Measurements from ENCODE around the gene FADS6.
A peak's percentile ranks its signal among the peaks of the same experiment; 100 is the strongest.

FADS6 gene

GRCh38 chr17:74848656-74849399 lies 44.6 kb downstream of the FADS6 start:
- H3K36me3 ChIP-seq (ENCODE audit: insufficient read depth, insufficient read length, low read length), result no peaks in the 10 kb centered on the region
- H3K9ac ChIP-seq (ENCODE audit: insufficient read length, low read depth), result no peak overlapping the region
- H3K4me1 ChIP-seq (ENCODE audit: insufficient read depth, insufficient read length), result peaks cover 8% of the 10 kb centered on the region
- TF ChIP-seq SUZ12 (IDR thresholded peaks at IDR 0.05; ENCODE audit: extremely low read depth, insufficient read depth, insufficient read length) (no peak), YY1 (IDR thresholded peaks at IDR 0.05; ENCODE audit: insufficient read depth, insufficient read length) (no peak), ZNF274 (IDR thresholded peaks at IDR 0.05; ENCODE audit: low read depth, low read length) (no peak)
- H3K27me3 ChIP-seq (ENCODE audit: insufficient read depth, insufficient read length), result peaks cover 86% of the 10 kb centered on the region
- H3K4me3 ChIP-seq (ENCODE audit: insufficient read length, low read depth), result no peak overlapping the region
- DNase-seq (ENCODE audit: low read depth, low spot score), result no peak
- H3K9me3 ChIP-seq (ENCODE audit: insufficient read depth, low read length), result no peaks in the 10 kb centered on the region; the same call in 1 of the 2 replicates

- peaks cover 11% of the 10 kb centered on the region for H3K4me1 ChIP-seq (ENCODE audit: insufficient read depth, insufficient read length)
- H3K9me3 ChIP-seq (ENCODE audit: insufficient read depth, low read length), result no peaks in the 10 kb centered on the region
- peaks cover 73% of the 10 kb centered on the region for H3K27me3 ChIP-seq (ENCODE audit: insufficient read depth, insufficient read length)
- no peak for DNase-seq (ENCODE audit: low read depth, low spot score)
- no peak overlapping the region for H3K9ac ChIP-seq (ENCODE audit: insufficient read length, low read depth)
- no peaks in the 10 kb centered on the region for H3K36me3 ChIP-seq (ENCODE audit: insufficient read depth, insufficient read length, low read length)
- no peak overlapping the region for H3K4me3 ChIP-seq (ENCODE audit: insufficient read length, low read depth)
- no peak for TF ChIP-seq SUZ12 (IDR thresholded peaks at IDR 0.05; ENCODE audit: extremely low read depth, insufficient read depth, insufficient read length)
Observed at GRCh38 chr17:74846621-74847020, 46.8 kb downstream of the FADS6 start.

- Histone ChIP-seq H3K36me3 (ENCODE audit: insufficient read depth, insufficient read length, low read length) (peaks cover 8% of the 10 kb centered on the region), H3K9ac (ENCODE audit: insufficient read length, low read depth) (peak overlapping the region; percentile 3), H3K4me1 (ENCODE audit: insufficient read depth, insufficient read length) (peaks cover 33% of the 10 kb centered on the region), H3K9me3 (ENCODE audit: insufficient read depth, low read length) (no peaks in the 10 kb centered on the region), H3K27me3 (ENCODE audit: insufficient read depth, insufficient read length) (peaks cover 41% of the 10 kb centered on the region), H3K4me3 (ENCODE audit: insufficient read length, low read depth) (peak overlapping the region; percentile 45)
- no peak for DNase-seq (ENCODE audit: low read depth, low spot score)
- no peak for TF ChIP-seq YY1 (IDR thresholded peaks at IDR 0.05; ENCODE audit: insufficient read depth, insufficient read length)
- no peak for TF ChIP-seq ZNF274 (IDR thresholded peaks at IDR 0.05; ENCODE audit: low read depth, low read length)
- no peak for TF ChIP-seq SUZ12 (IDR thresholded peaks at IDR 0.05; ENCODE audit: extremely low read depth, insufficient read depth, insufficient read length)
Observed at GRCh38 chr17:74843352-74843627, 50.1 kb downstream of the FADS6 start.

- no peak for DNase-seq (ENCODE audit: low read depth, low spot score)
- Histone ChIP-seq H3K27me3 (ENCODE audit: insufficient read depth, insufficient read length) (peaks cover 38% of the 10 kb centered on the region), H3K4me1 (ENCODE audit: insufficient read depth, insufficient read length) (peaks cover 33% of the 10 kb centered on the region), H3K9me3 (ENCODE audit: insufficient read depth, low read length) (no peaks in the 10 kb centered on the region), H3K4me3 (ENCODE audit: insufficient read length, low read depth) (peak overlapping the region; percentile 45), H3K9ac (ENCODE audit: insufficient read length, low read depth) (peak overlapping the region; percentile 87), H3K36me3 (ENCODE audit: insufficient read depth, insufficient read length, low read length) (peaks cover 8% of the 10 kb centered on the region)
- TF ChIP-seq YY1 (IDR thresholded peaks at IDR 0.05; ENCODE audit: insufficient read depth, insufficient read length) (no peak), ZNF274 (IDR thresholded peaks at IDR 0.05; ENCODE audit: low read depth, low read length) (no peak), SUZ12 (IDR thresholded peaks at IDR 0.05; ENCODE audit: extremely low read depth, insufficient read depth, insufficient read length) (no peak)
Observed at GRCh38 chr17:74842599-74843351, 50.7 kb downstream of the FADS6 start.

GRCh38 chr17:74842146-74842598 lies 51.3 kb downstream of the FADS6 start:
- H3K9me3 ChIP-seq (ENCODE audit: insufficient read depth, low read length), result no peaks in the 10 kb centered on the region
- peak overlapping the region; percentile 87 for H3K9ac ChIP-seq (ENCODE audit: insufficient read length, low read depth)
- TF ChIP-seq YY1 (IDR thresholded peaks at IDR 0.05; ENCODE audit: insufficient read depth, insufficient read length) (no peak), SUZ12 (IDR thresholded peaks at IDR 0.05; ENCODE audit: extremely low read depth, insufficient read depth, insufficient read length) (no peak), ZNF274 (IDR thresholded peaks at IDR 0.05; ENCODE audit: low read depth, low read length) (no peak)
- H3K27me3 ChIP-seq (ENCODE audit: insufficient read depth, insufficient read length), result peaks cover 32% of the 10 kb centered on the region
- peaks cover 11% of the 10 kb centered on the region for H3K36me3 ChIP-seq (ENCODE audit: insufficient read depth, insufficient read length, low read length)
- H3K4me3 ChIP-seq (ENCODE audit: insufficient read length, low read depth), result peak overlapping the region; percentile 45
- no peak for DNase-seq (ENCODE audit: low read depth, low spot score)
- peaks cover 33% of the 10 kb centered on the region for H3K4me1 ChIP-seq (ENCODE audit: insufficient read depth, insufficient read length)

- Histone ChIP-seq H3K9me3 (ENCODE audit: insufficient read depth, low read length) (no peaks in the 10 kb centered on the region), H3K27me3 (ENCODE audit: insufficient read depth, insufficient read length) (peaks cover 27% of the 10 kb centered on the region), H3K36me3 (ENCODE audit: insufficient read depth, insufficient read length, low read length) (peaks cover 22% of the 10 kb centered on the region), H3K4me3 (ENCODE audit: insufficient read length, low read depth) (no peak overlapping the region), H3K9ac (ENCODE audit: insufficient read length, low read depth) (no peak overlapping the region), H3K4me1 (ENCODE audit: insufficient read depth, insufficient read length) (peaks cover 30% of the 10 kb centered on the region)
- no peak for DNase-seq (ENCODE audit: low read depth, low spot score)
- no peak for TF ChIP-seq SUZ12 (IDR thresholded peaks at IDR 0.05; ENCODE audit: extremely low read depth, insufficient read depth, insufficient read length)
- no peak for TF ChIP-seq YY1 (IDR thresholded peaks at IDR 0.05; ENCODE audit: insufficient read depth, insufficient read length)
- no peak for TF ChIP-seq ZNF274 (IDR thresholded peaks at IDR 0.05; ENCODE audit: low read depth, low read length)
Observed at GRCh38 chr17:74840989-74841666, 52.3 kb downstream of the FADS6 start.
